ENCODE data around the gene SMARCC1.

Gene SMARCC1

GRCh38 chr3:47781685-47782445 lies at the start of gene SMARCC1:
SMARCC1 (minus strand) TSS chr3:47781893; CDS start chr3:47781797, 96 bp downstream.
- DNase-seq, result peak; percentile 99

- peak; percentile 26 for DNase-seq
Observed at GRCh38 chr3:47829482-47829881, 47.8 kb upstream of the SMARCC1 start.

- DNase-seq, result no peak
Observed at GRCh38 chr3:47825590-47825989, 43.9 kb upstream of the SMARCC1 start.

GRCh38 chr3:47824541-47825473 lies 43.1 kb upstream of the SMARCC1 start:
- peak; percentile 89 for DNase-seq

- no peak for DNase-seq
Observed at GRCh38 chr3:47817609-47818008, 35.9 kb upstream of the SMARCC1 start.

GRCh38 chr3:47813551-47814177 lies 32.0 kb upstream of the SMARCC1 start:
- no peak for DNase-seq

- no peak for DNase-seq
Observed at GRCh38 chr3:47804577-47804976, 22.9 kb upstream of the SMARCC1 start.

GRCh38 chr3:47803480-47804025 lies 21.9 kb upstream of the SMARCC1 start:
- DNase-seq, result no peak

GRCh38 chr3:47802734-47803479 lies 21.2 kb upstream of the SMARCC1 start, which contains the start of gene DHX30:
DHX30 (plus strand) TSS chr3:47803138; CDS start chr3:47810684, 7,546 bp downstream.
- peak; percentile 90 for DNase-seq

- DNase-seq, result peak; percentile 13
Observed at GRCh38 chr3:47799733-47800132, 18.0 kb upstream of the SMARCC1 start.

- DNase-seq, result no peak
Observed at GRCh38 chr3:47794544-47794943, 12.9 kb upstream of the SMARCC1 start.

GRCh38 chr3:47792699-47793098 lies 11.0 kb upstream of the SMARCC1 start:
- DNase-seq, result no peak

GRCh38 chr3:47791193-47791855 lies 9.6 kb upstream of the SMARCC1 start:
- DNase-seq, result no peak

- DNase-seq, result no peak
Observed at GRCh38 chr3:47783673-47784072, 2.0 kb upstream of the SMARCC1 start.

GRCh38 chr3:47782446-47783308 lies 984 bp upstream of the SMARCC1 start:
- DNase-seq, result no peak

GRCh38 chr3:47780741-47781684 lies 680 bp downstream of the SMARCC1 start:
- DNase-seq, result peak; percentile 67

- DNase-seq, result no peak
Observed at GRCh38 chr3:47778746-47779145, 2.9 kb downstream of the SMARCC1 start.

- DNase-seq, result no peak
Observed at GRCh38 chr3:47772788-47773187, 8.9 kb downstream of the SMARCC1 start.

GRCh38 chr3:47772047-47772446 lies 9.6 kb downstream of the SMARCC1 start:
- no peak for DNase-seq

Measured in activated CD4-positive, alpha-beta T cell treated with anti-CD3 and anti-CD28 coated beads, Interleukin-10, Interleukin-2, amounts not matched to agents 100 ng/mL and 50 ng/mL, durations not matched to agents 16 hours and 8 hours (primary cell).